ENCODE results near the gene ZBTB21. TPM values are rescaled to one million over a fixed set of nuclear protein-coding genes. Genes with fewer than 3 reads are reported as not detected.

Gene ZBTB21
- total and polyA plus RNA-seq, 7 donors, result 0.49 to 8.8 (median 4.5) TPM

GRCh38 chr21:42036313-42036712 is 26.2 kb upstream of the ZBTB21 start:
- Histone ChIP-seq H3K9me3 (no peaks in the 10 kb centered on the region), H3K27me3 (ENCODE audit: insufficient read depth in 3 of 3, low read length in 2 of 3) (peaks cover 0 to 4% (median 3%) of the 10 kb centered on the region in 3 donors), H3K4me3 (no peak overlapping the region), H3K4me1 (no peaks in the 10 kb centered on the region), H3K27ac (no peak overlapping the region), H3K36me3 (ENCODE audit: insufficient read depth in 1 of 2, low read depth in 1 of 2) (no peaks in the 10 kb centered on the region)
- 89 to 91% (median 89%) methylated on average over 2 of the region's 2 CpGs for WGBS, 3 donors
- no peak for TF ChIP-seq CTCF (IDR thresholded peaks at IDR 0.05)
- no peak for DNase-seq
- ATAC-seq, result no peak
- intact Hi-C loops (cut with DNase I), result no loop called here

GRCh38 chr21:42032968-42033367 is 22.8 kb upstream of the ZBTB21 start:
- no peak for TF ChIP-seq CTCF (IDR thresholded peaks at IDR 0.05)
- Histone ChIP-seq H3K9me3 (no peaks in the 10 kb centered on the region), H3K27ac (no peak overlapping the region), H3K27me3 (ENCODE audit: insufficient read depth in 3 of 3, low read length in 2 of 3) (no peaks in the 10 kb centered on the region), H3K4me1 (no peaks in the 10 kb centered on the region), H3K36me3 (ENCODE audit: insufficient read depth in 1 of 2, low read depth in 1 of 2) (no peaks in the 10 kb centered on the region), H3K4me3 (no peak overlapping the region)
- 79 to 85% (median 83%) methylated on average over 3 of the region's 3 CpGs for WGBS, 3 donors
- no peak for ATAC-seq
- intact Hi-C loops (cut with DNase I), result no loop called here
- DNase-seq, result no peak

GRCh38 chr21:42032266-42032665 is 22.1 kb upstream of the ZBTB21 start:
- no peak for ATAC-seq

GRCh38 chr21:42031816-42032215 is 21.7 kb upstream of the ZBTB21 start:
- Histone ChIP-seq H3K27me3 (ENCODE audit: insufficient read depth in 3 of 3, low read length in 2 of 3) (peaks cover 0 to 3% (median 0%) of the 10 kb centered on the region in 3 donors), H3K9me3 (no peaks in the 10 kb centered on the region), H3K36me3 (ENCODE audit: insufficient read depth in 1 of 2, low read depth in 1 of 2) (no peaks in the 10 kb centered on the region), H3K27ac (no peak overlapping the region), H3K4me1 (no peaks in the 10 kb centered on the region), H3K4me3 (no peak overlapping the region)
- ATAC-seq (peak in 2 of 4 donors; percentile 17 to 38), DNase-seq (no peak)
- intact Hi-C loops (cut with DNase I), result no loop called here
- no peak for TF ChIP-seq CTCF (IDR thresholded peaks at IDR 0.05)
- WGBS, 3 donors, result 60 to 68% (median 65%) methylated on average over 4 of the region's 4 CpGs

More at GRCh38 chr21:42032266-42032665, 22.1 kb upstream of the ZBTB21 start:
- Histone ChIP-seq H3K4me3 (no peak overlapping the region), H3K36me3 (ENCODE audit: insufficient read depth in 1 of 2, low read depth in 1 of 2) (no peaks in the 10 kb centered on the region), H3K27me3 (ENCODE audit: insufficient read depth in 3 of 3, low read length in 2 of 3) (no peaks in the 10 kb centered on the region), H3K4me1 (no peaks in the 10 kb centered on the region), H3K27ac (no peak overlapping the region), H3K9me3 (no peaks in the 10 kb centered on the region)
- 83 to 95% (median 93%) methylated on average over 2 of the region's 2 CpGs for WGBS, 3 donors
- intact Hi-C loops (cut with DNase I), result no loop called here
- TF ChIP-seq CTCF (IDR thresholded peaks at IDR 0.05), result no peak
- no peak for DNase-seq

GRCh38 chr21:42031241-42031640 is 21.1 kb upstream of the ZBTB21 start:
- TF ChIP-seq CTCF (IDR thresholded peaks at IDR 0.05), result no peak
- intact Hi-C loops (cut with DNase I), result no loop called here
- DNase-seq (no peak), ATAC-seq (no peak)
- peaks cover 0 to 3% (median 0%) of the 10 kb centered on the region in 3 donors for H3K27me3 ChIP-seq (ENCODE audit: insufficient read depth in 3 of 3, low read length in 2 of 3)
- no peak overlapping the region for H3K4me3 ChIP-seq
- no peaks in the 10 kb centered on the region for H3K36me3 ChIP-seq (ENCODE audit: insufficient read depth in 1 of 2, low read depth in 1 of 2)
- H3K9me3 ChIP-seq, result no peaks in the 10 kb centered on the region
- no peaks in the 10 kb centered on the region for H3K4me1 ChIP-seq
- no peak overlapping the region for H3K27ac ChIP-seq
- 81 to 85% (median 81%) methylated on average over 9 of the region's 9 CpGs for WGBS, 3 donors

Data from psoas muscle (tissue), 8 donors.